ENCODE measurements around the gene LCE1E.

The LCE1E gene

GRCh38 chr1:152745765-152746444, 40.2 kb upstream of the LCE1E start:
- no peak for TF ChIP-seq CTCF (IDR thresholded peaks at IDR 0.05; ENCODE audit: control insufficient read depth, insufficient read depth, low read depth, low read length, missing control alignments)
- no peak for DNase-seq (ENCODE audit: low read depth)
- H3K4me3 ChIP-seq (ENCODE audit: control insufficient read depth, low read depth, low read length): no peak overlapping the region

GRCh38 chr1:152747831-152748230, 38.2 kb upstream of the LCE1E start:
- no peak for DNase-seq (ENCODE audit: low read depth)
- H3K4me3 ChIP-seq (ENCODE audit: control insufficient read depth, low read depth, low read length): no peak overlapping the region
- TF ChIP-seq CTCF (IDR thresholded peaks at IDR 0.05; ENCODE audit: control insufficient read depth, insufficient read depth, low read depth, low read length, missing control alignments): no peak

GRCh38 chr1:152752225-152752624, 33.8 kb upstream of the LCE1E start:
- H3K4me3 ChIP-seq (ENCODE audit: control insufficient read depth, low read depth, low read length): no peak overlapping the region
- no peak for DNase-seq (ENCODE audit: low read depth)
- TF ChIP-seq CTCF (IDR thresholded peaks at IDR 0.05; ENCODE audit: control insufficient read depth, insufficient read depth, low read depth, low read length, missing control alignments): no peak

GRCh38 chr1:152753586-152753985, 32.5 kb upstream of the LCE1E start:
- no peak for TF ChIP-seq CTCF (IDR thresholded peaks at IDR 0.05; ENCODE audit: control insufficient read depth, insufficient read depth, low read depth, low read length, missing control alignments)
- DNase-seq (ENCODE audit: low read depth): no peak
- no peak overlapping the region for H3K4me3 ChIP-seq (ENCODE audit: control insufficient read depth, low read depth, low read length)

GRCh38 chr1:152756872-152757271, 29.2 kb upstream of the LCE1E start:
- DNase-seq (ENCODE audit: low read depth): no peak
- TF ChIP-seq CTCF (IDR thresholded peaks at IDR 0.05; ENCODE audit: control insufficient read depth, insufficient read depth, low read depth, low read length, missing control alignments): no peak
- no peak overlapping the region for H3K4me3 ChIP-seq (ENCODE audit: control insufficient read depth, low read depth, low read length)

- DNase-seq (ENCODE audit: low read depth): no peak
- no peak within 1 kb of the TSS for H3K4me3 ChIP-seq (ENCODE audit: control insufficient read depth, low read depth, low read length)
- no peak for TF ChIP-seq CTCF (IDR thresholded peaks at IDR 0.05; ENCODE audit: control insufficient read depth, insufficient read depth, low read depth, low read length, missing control alignments)
Measured at GRCh38 chr1:152757747-152758146, 28.3 kb upstream of the LCE1E start, which contains the start of gene KPRP. TSS of gene KPRP (plus strand) at chr1:152758025. CDS start at chr1:152759589, 1,564 bp downstream.
